HG02798 (cell line): ENCODE results near the gene TMEM144.

Experiments
- ATAC-seq: cut with Tn5 transposase; IDR thresholded peaks from one replicate; pipeline ENCODE4 v1.9.1; 2021; ENCODE audit warnings: mild to moderate bottlenecking; ENCODE audit not compliant: unreplicated experiment, poor library complexity

Gene TMEM144

DNA sequence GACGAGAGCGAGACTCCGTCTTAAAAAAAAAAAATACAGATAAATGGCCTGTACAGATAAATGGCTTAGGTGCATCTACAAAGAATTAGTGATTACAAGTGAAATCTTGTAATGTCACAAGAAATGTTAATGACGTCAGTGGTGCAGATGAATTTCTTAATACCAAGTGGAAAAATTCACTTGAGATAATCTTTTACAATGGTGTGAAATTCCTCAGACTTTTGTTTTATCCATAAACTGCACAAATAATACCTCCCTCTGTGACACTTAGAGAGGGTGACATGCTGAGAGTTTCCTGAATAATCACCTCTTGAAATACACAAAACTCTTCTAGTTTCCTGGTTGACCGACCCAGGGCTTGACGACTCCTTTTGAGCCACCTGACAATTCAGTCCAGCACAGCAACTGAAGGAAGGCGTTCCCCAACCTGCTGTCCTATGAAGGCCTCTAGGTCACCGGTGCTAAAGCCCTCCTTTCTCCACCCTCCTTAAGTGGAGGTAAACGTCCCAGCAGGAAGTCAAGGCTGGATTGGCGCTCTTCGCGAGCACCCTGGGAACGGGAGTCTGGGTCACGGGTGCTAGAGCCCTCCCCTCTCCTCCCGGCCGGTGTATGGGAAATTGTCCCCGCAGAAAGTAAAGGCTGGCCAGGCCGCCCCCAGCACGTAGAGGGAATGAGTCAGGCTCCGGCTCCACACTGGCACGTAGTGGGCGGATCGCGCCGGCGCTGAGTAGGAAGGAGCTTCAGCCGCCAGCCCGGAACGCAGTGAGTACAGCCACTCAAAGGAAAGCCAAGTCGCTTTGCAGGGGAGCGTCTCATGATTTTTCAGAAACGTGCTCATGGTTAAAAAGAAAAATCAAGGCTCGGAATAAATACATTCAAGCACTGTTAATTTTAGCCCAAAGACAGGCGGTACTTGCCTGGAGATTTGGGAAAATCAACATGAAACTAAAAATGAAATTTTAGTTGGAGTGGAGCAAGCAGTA lies at the start of gene TMEM144:
TMEM144 (plus strand) TSS at position 662 of the 983 bp plus-strand sequence. CDS start 2,182 bp downstream, outside the sequence.
- ATAC-seq = peak; percentile 93

DNA sequence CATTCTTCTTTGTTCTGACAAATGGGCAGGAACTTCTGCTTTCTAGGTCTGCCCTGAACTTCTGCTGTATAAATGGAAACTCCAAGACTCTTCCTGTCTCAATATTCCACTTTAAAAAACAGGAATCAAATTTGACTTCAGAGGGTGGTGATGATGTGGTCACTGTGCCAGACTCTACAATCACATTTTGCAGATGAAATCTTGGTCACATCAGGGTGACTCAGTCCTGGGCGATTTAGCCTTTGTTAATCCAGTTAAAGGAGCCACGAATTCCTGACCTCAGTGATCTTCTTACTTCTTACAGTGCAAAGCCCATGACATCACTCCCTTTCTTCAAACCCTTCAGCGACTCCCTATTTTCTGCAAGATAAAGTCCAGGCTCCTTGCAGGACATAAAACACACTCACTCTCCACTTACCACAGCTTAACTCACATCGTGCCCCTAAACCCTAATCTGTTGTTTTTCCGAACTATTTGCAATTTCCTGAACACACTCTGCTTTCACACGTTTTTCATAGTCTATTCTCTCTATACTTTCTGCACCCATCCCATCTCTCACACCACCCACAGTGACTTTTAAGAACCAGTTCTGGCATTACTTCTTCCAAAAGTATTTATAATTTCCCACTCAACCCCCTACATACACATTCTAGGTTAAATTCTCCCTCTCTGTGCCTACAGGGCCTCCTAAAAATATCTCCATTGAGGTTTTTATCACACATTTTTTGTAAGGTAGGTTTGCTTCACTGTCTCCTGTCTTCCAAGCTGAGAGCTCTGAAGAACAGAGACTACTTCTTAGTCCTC lies 48.5 kb upstream of the TMEM144 start:
- no peak for ATAC-seq

- ATAC-seq = no peak
Measured at GRCh38 chr4:158162631-158163030, 47.7 kb upstream of the TMEM144 start.

GRCh38 chr4:158163941-158164767 lies 46.1 kb upstream of the TMEM144 start:
- no peak for ATAC-seq

- no peak for ATAC-seq
Measured at GRCh38 chr4:158164768-158165213, 45.5 kb upstream of the TMEM144 start.

GRCh38 chr4:158166701-158167100 lies 43.6 kb upstream of the TMEM144 start:
- no peak for ATAC-seq

GRCh38 chr4:158168606-158169005 lies 41.7 kb upstream of the TMEM144 start:
- ATAC-seq = no peak

GRCh38 chr4:158169506-158169905 lies 40.8 kb upstream of the TMEM144 start:
- no peak for ATAC-seq

GRCh38 chr4:158169931-158170690 lies 40.2 kb upstream of the TMEM144 start:
- no peak for ATAC-seq

- no peak for ATAC-seq
Measured at GRCh38 chr4:158170691-158171561, 39.4 kb upstream of the TMEM144 start.

DNA sequence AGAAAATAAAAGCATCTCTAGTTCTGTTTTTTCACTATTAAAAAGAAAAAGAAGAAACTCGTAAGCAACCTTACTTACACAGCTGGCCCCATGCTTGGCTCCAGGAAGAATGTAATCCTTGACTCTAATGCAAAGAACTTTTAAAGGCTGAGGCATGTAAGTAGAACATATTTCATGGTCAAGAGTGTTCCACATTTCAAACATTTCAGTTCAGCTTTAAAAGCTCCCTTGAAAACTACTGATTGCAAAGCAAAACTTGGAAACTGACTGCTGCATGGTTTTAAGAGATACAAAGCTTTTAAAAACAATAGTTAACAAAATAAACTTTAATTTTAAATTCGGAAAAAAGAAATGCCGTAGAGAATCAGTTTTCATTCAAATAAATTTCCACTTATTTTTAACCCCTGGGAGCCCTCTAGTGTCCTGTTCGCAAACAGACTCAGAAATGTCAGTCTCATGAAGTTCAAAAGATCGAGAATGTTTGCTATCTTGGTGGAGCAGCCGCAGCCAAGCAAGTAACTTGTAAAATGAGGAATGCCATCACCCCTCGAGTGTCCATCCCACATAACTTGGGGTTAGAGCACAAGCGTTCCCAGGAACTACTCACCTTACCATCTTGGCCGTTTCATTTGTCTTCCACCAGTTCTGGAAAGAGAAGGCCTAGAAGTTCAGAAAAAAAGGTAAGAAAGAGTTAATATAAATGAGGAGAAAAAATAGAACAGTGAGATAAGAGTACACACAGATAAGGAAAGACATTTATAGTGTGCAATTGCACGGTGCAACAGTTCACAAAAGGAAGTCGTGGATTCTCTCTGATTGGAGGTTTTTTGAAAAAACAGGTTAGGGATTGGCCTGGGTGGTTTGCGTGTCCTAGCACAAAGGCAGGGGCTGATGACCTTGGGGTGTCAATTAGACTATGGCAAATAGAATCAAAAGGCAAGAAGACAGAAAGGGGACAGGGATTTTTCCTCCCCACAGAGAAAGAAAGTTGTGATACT lies 37.7 kb upstream of the TMEM144 start, which contains the start of gene GASK1B:
GASK1B (minus strand) TSS at position 765 of the 998 bp plus-strand sequence. CDS start 1,650 bp downstream, outside the sequence.
- ATAC-seq = peak; percentile 56

DNA sequence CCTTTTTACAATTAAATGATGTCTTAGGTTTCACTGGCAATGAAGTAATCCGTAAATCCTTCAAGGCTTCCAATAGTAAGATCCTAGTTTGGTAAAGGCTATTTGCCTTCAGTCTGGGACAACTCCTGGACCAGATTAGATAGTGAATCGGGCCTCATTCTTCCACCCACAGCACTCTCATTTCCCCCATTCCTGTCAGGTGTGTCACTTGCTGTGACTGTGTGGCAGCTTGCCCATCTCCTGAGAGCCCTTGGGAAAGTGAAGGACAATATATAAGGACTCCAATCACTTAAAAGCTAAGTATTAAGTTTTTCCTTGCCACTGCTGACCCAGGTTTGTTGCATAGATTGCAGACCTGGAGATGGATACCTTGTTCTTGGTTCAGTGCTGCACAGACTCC lies 34.2 kb upstream of the TMEM144 start:
- ATAC-seq = no peak

GRCh38 chr4:158176776-158177175 lies 33.5 kb upstream of the TMEM144 start:
- ATAC-seq = no peak

GRCh38 chr4:158179465-158179864 lies 30.8 kb upstream of the TMEM144 start:
- no peak for ATAC-seq

GRCh38 chr4:158181906-158182305 lies 28.4 kb upstream of the TMEM144 start:
- no peak for ATAC-seq

DNA sequence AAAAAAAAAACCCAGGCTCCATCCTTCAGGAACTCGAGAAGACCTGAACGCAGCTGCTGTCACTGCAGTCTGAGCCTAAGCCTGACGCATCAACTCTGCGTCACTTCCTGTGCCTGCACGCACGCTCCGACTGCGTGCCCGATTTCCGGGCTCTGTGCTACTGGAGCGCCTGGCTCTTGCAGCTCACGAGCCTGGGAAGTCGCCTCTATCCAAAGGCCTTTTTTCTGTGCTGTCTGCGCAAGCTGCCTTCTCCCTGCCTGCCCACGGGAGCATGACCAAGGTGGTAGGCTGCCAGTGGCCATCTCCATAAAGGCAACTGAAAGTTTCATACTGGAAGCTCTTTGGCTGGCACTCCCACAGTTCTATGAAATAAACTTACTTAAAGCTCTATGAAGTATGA lies 27.6 kb upstream of the TMEM144 start:
- no peak for ATAC-seq

- ATAC-seq = no peak
Measured at GRCh38 chr4:158186815-158187214, 23.5 kb upstream of the TMEM144 start.
